ENCODE results near the gene DHX58. TPM values are rescaled to one million over a fixed set of nuclear protein-coding genes. Genes with fewer than 3 reads are reported as not detected.

Gene DHX58
- total RNA-seq, 4 donors from 2014 or later: 3.9 to 10.4 (median 8.9) TPM

DNA sequence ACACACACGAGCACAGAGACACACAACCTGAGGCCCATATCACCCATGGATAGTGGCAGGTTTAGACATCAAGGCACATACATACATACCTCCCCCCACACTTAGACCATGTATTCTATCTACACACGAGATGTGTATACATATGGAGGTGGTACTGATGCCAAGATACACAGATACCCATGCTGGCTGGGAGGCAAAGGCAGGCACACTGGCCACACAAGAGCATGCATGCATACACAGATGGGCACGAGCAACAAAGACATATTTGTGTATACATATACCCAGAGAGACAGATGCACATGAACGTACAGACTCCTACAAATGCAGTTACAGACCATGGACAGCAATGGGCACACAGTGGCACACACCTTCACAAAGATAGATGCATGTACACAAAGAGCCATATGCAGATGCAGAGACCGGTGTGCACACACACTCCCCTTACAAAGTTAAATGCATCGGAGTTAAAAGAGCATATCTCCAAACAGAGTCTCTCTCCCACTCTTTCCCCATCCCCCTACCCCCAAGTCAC lies 60.1 kb downstream of the DHX58 start:
- H3K27me3 ChIP-seq: peaks cover 0 to 49% (median 0%) of the 10 kb centered on the region in 4 donors
- no peaks in the 10 kb centered on the region for H3K9me3 ChIP-seq
- no peak overlapping the region for H3K4me3 ChIP-seq
- WGBS, 2 donors: 65 to 77% methylated on average over 6 of the region's 6 CpGs
- H3K4me1 ChIP-seq: peaks cover 5 to 20% (median 12%) of the 10 kb centered on the region in 3 donors
- DNase-seq: no peak
- no peak overlapping the region for H3K27ac ChIP-seq
- no peak for TF ChIP-seq POLR2A (IDR thresholded peaks at IDR 0.05)
- TF ChIP-seq, protein P1, sequence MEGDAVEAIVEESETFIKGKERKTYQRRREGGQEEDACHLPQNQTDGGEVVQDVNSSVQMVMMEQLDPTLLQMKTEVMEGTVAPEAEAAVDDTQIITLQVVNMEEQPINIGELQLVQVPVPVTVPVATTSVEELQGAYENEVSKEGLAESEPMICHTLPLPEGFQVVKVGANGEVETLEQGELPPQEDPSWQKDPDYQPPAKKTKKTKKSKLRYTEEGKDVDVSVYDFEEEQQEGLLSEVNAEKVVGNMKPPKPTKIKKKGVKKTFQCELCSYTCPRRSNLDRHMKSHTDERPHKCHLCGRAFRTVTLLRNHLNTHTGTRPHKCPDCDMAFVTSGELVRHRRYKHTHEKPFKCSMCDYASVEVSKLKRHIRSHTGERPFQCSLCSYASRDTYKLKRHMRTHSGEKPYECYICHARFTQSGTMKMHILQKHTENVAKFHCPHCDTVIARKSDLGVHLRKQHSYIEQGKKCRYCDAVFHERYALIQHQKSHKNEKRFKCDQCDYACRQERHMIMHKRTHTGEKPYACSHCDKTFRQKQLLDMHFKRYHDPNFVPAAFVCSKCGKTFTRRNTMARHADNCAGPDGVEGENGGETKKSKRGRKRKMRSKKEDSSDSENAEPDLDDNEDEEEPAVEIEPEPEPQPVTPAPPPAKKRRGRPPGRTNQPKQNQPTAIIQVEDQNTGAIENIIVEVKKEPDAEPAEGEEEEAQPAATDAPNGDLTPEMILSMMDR (IDR thresholded peaks at IDR 0.05): no peak
- H3K36me3 ChIP-seq: no peaks in the 10 kb centered on the region
- intact Hi-C loops (cut with DNase I): no loop called here

- intact Hi-C loops (cut with DNase I): no loop called here
- TF ChIP-seq POLR2A (IDR thresholded peaks at IDR 0.05): no peak
- TF ChIP-seq, protein P1 (IDR thresholded peaks at IDR 0.05): no peak
- DNase-seq: no peak
- Histone ChIP-seq H3K4me1 (peaks cover 5 to 20% (median 12%) of the 10 kb centered on the region in 3 donors), H3K27me3 (peaks cover 0 to 49% (median 0%) of the 10 kb centered on the region in 4 donors), H3K4me3 (no peak overlapping the region), H3K27ac (no peak overlapping the region), H3K36me3 (no peaks in the 10 kb centered on the region), H3K9me3 (no peaks in the 10 kb centered on the region)
- WGBS, 2 donors: 80 to 90% methylated on average over 1 to 6 of the region's 7 CpGs
Measured at GRCh38 chr17:42051645-42052044, 60.9 kb downstream of the DHX58 start.

Other genes with a start within 250 kb of the DHX58 start
- 10 to 100 TPM; 11.8 to 20.4 (median 13.1) TPM for gene KLHL11, start 247.3 kb downstream of the DHX58 start, total RNA-seq
- gene ACLY, start 193.8 kb downstream of the DHX58 start, total RNA-seq: 100 to 1,000 TPM in 1 of 4 donors, 10 to 100 TPM in 3; 51.5 to 121 (median 62.7) TPM
- under 1 TPM in 1 of 4 donors, not detected in 3; 0.38 TPM for gene ODAD4, start 182.1 kb downstream of the DHX58 start, total RNA-seq
- 10 to 100 TPM; 45.3 to 66.0 (median 53.0) TPM for gene CNP, start 145.9 kb downstream of the DHX58 start, total RNA-seq
- 10 to 100 TPM; 42.6 to 82.0 (median 67.2) TPM for gene DNAJC7, start 95.3 kb downstream of the DHX58 start, total RNA-seq
- 10 to 100 TPM; 34.0 to 48.6 (median 35.7) TPM for gene NKIRAS2, start 92.6 kb downstream of the DHX58 start, total RNA-seq
- gene C17orf113, start 62.1 kb downstream of the DHX58 start, total RNA-seq: under 1 TPM in 3 of 4 donors, not detected in 1; 0.35 to 0.57 (median 0.48) TPM
- gene ZNF385C, start 14.2 kb downstream of the DHX58 start, total RNA-seq: under 1 TPM in 2 of 4 donors, not detected in 2; 0.18 to 0.38 TPM
- gene KAT2A, start 8.7 kb upstream of the DHX58 start, total RNA-seq: 10 to 100 TPM in 3 of 4 donors, 1 to 10 TPM in 1; 9.3 to 34.1 (median 27.0) TPM
- gene HSPB9, start 10.1 kb upstream of the DHX58 start, total RNA-seq: not detected
- gene RAB5C, start 42.3 kb upstream of the DHX58 start, total RNA-seq: 100 to 1,000 TPM in 1 of 4 donors, 10 to 100 TPM in 3; 68.5 to 107 (median 78.6) TPM
- gene KCNH4, start 68.4 kb upstream of the DHX58 start, total RNA-seq: under 1 TPM in 2 of 4 donors, not detected in 2; under 0.01 to 0.09 TPM
- not detected for gene HCRT, start 72.7 kb upstream of the DHX58 start, total RNA-seq
- gene GHDC, start 81.8 kb upstream of the DHX58 start, total RNA-seq: 10 to 100 TPM in 2 of 4 donors, 1 to 10 TPM in 2; 5.5 to 22.0 (median 13.1) TPM
- gene STAT5B, start 163.7 kb upstream of the DHX58 start, total RNA-seq: 10 to 100 TPM; 17.9 to 57.6 (median 19.5) TPM
- gene STAT5A, start 175.8 kb upstream of the DHX58 start, total RNA-seq: 10 to 100 TPM in 3 of 4 donors, 1 to 10 TPM in 1; 7.3 to 34.3 (median 14.0) TPM

All from esophagus squamous epithelium (tissue), 5 donors.